Thyroid gland (tissue), 4 donors: Measurements from ENCODE around the gene NDUFA1. TPM values are rescaled to one million over a fixed set of nuclear protein-coding genes. Genes with fewer than 3 reads are reported as not detected.
A peak's percentile ranks its signal among the peaks of the same experiment; 100 is the strongest.
"Not testable (repeated sequence)": the region's sequence is repeated elsewhere in the genome, so short reads cannot be mapped to it uniquely, and the experiment has no call there.

Experiments used
- DNase-seq, 2 donors: peaks; one replicate each; pipeline ENCODE4 v3.0.0-alpha.2; 2019
- H3K27ac ChIP-seq, 3 donors: fragments of 200-600 bp; sonication (generic); 1 replicate in 2 of 3; 2 replicates in 1 of 3; pipeline ENCODE4 v1.5.1; 2016 to 2019; ENCODE audit warnings: mild to moderate bottlenecking in 1 of 3, moderate library complexity in 1 of 3
- H3K27me3 ChIP-seq: fragments of 200-600 bp; sonication (generic); one replicate; pipeline ENCODE4 v1.5.1; 2019
- H3K36me3 ChIP-seq, 2 donors: fragments of 200-600 bp; sonication (generic); one replicate each; pipeline ENCODE4 v1.5.1; 2016 to 2019
- H3K4me1 ChIP-seq, 2 donors: fragments of 200-600 bp; sonication (generic); one replicate each; pipeline ENCODE4 v1.5.1; 2017 to 2019
- H3K4me3 ChIP-seq, 3 donors: fragments of 200-600 bp; sonication (generic); replicated peaks in 1 of 3; 1 replicate in 2 of 3; 2 replicates in 1 of 3; pipeline ENCODE4 v1.5.1; 2016; ENCODE audit warnings: mild to moderate bottlenecking in 1 of 3
- H3K9me3 ChIP-seq: fragments of 200-600 bp; sonication (generic); one replicate; pipeline ENCODE4 v1.5.1; 2017
- CTCF ChIP-seq, 6 experiments: fragments of 200-600 bp in 3 of 6; fragments of 450-650 bp in 3 of 6; sonication (generic) in 3 of 6; IDR thresholded peaks; one replicate each; pipeline ENCODE4 v1.5.1; 2016 to 2019; ENCODE audit warnings: antibody characterized with exemption in 6 of 6, mild to moderate bottlenecking in 2 of 6, inconsistent platforms in 1 of 6, moderate library complexity in 1 of 6
- POLR2A ChIP-seq, 2 donors: fragments of 450-650 bp; IDR thresholded peaks; one replicate each; pipeline ENCODE4 v1.6.1; 2017; ENCODE audit warnings: antibody characterized with exemption in 2 of 2, mild to moderate bottlenecking in 2 of 2, moderate library complexity in 1 of 2
- WGBS, 2 donors: methylation state at CpG; one replicate each; pipeline ENCODE4 v1.1.5; 2017; 5-methylcytosine and 5-hydroxymethylcytosine counted together
- intact Hi-C: fragments of 100-400 bp; cut with DNase I; formaldehyde crosslinking; loops from one replicate; pipeline ENCODE4 v1.15.1; 2023
- total RNA-seq, 4 donors: library from RNA; depleted of rRNA; stranded (reverse); fragments of >200 nt; gene quantifications; one replicate each; pipeline ENCODE4 v1.2.3, GENCODE V29; 2016

Gene NDUFA1
- total RNA-seq, 4 donors from 2014 or later: 36.2 to 80.0 (median 66.6) TPM

GRCh38 chrX:119887721-119888425 is 16.2 kb downstream of the NDUFA1 start:
- H3K27ac ChIP-seq: no peak overlapping the region
- H3K9me3 ChIP-seq: no peaks in the 10 kb centered on the region
- 11 to 33% methylated on average over 1 to 11 of the region's 40 CpGs for WGBS, 2 donors
- H3K4me1 ChIP-seq: no peaks in the 10 kb centered on the region
- no peaks in the 10 kb centered on the region for H3K36me3 ChIP-seq
- intact Hi-C loops: no loop called here
- no peaks in the 10 kb centered on the region for H3K27me3 ChIP-seq
- TF ChIP-seq CTCF (IDR thresholded peaks at IDR 0.05) (peak in 5 of 6 experiments; percentile 15 to 48 (median 31)), POLR2A (IDR thresholded peaks at IDR 0.05) (no peak)
- DNase-seq: peak; percentile 52 to 56
- H3K4me3 ChIP-seq: no peak overlapping the region

GRCh38 chrX:119890626-119891025 is 19.0 kb downstream of the NDUFA1 start:
- H3K27me3 ChIP-seq, H3K27ac ChIP-seq, H3K36me3 ChIP-seq, H3K4me1 ChIP-seq, H3K9me3 ChIP-seq, intact Hi-C loops, DNase-seq, H3K4me3 ChIP-seq: not testable (repeated sequence)
- no CpG with 5 or more reads among the region's 36 CpGs for WGBS, 2 donors

- H3K27me3 ChIP-seq, intact Hi-C loops, H3K27ac ChIP-seq, DNase-seq, H3K9me3 ChIP-seq, H3K4me3 ChIP-seq, H3K4me1 ChIP-seq, H3K36me3 ChIP-seq: not testable (repeated sequence)
- WGBS, 2 donors: 67 to 78% methylated on average over 16 of the region's 16 CpGs
Observed at GRCh38 chrX:119891961-119892692, 20.5 kb downstream of the NDUFA1 start.

- intact Hi-C loops: no loop called here
- no peak for TF ChIP-seq CTCF (IDR thresholded peaks at IDR 0.05)
- no peak for TF ChIP-seq POLR2A (IDR thresholded peaks at IDR 0.05)
- Histone ChIP-seq H3K36me3 (no peaks in the 10 kb centered on the region), H3K4me3 (no peak within 1 kb of the TSS), H3K27me3 (no peaks in the 10 kb centered on the region), H3K9me3 (no peaks in the 10 kb centered on the region), H3K27ac (no peak within 1 kb of the TSS), H3K4me1 (no peaks in the 10 kb centered on the region)
- no peak for DNase-seq
- 42 to 44% methylated on average over 4 of the region's 4 CpGs for WGBS, 2 donors
Observed at GRCh38 chrX:119895843-119896326, 24.3 kb downstream of the NDUFA1 start, which contains the start of gene AKAP14. AKAP14 (plus strand) TSS chrX:119895893; CDS start chrX:119903224, 7,331 bp downstream.

GRCh38 chrX:119899125-119899524 is 27.5 kb downstream of the NDUFA1 start:
- intact Hi-C loops: no loop called here

More at GRCh38 chrX:119899125-119899524, 27.5 kb downstream of the NDUFA1 start:
- TF ChIP-seq POLR2A (IDR thresholded peaks at IDR 0.05) (no peak), CTCF (IDR thresholded peaks at IDR 0.05) (no peak)
- no peak for DNase-seq
- no peaks in the 10 kb centered on the region for H3K4me1 ChIP-seq
- no peaks in the 10 kb centered on the region for H3K27me3 ChIP-seq
- no peak overlapping the region for H3K27ac ChIP-seq
- WGBS, 2 donors: 9 to 20% methylated on average over 2 of the region's 2 CpGs
- no peaks in the 10 kb centered on the region for H3K36me3 ChIP-seq
- H3K4me3 ChIP-seq: no peak overlapping the region
- no peaks in the 10 kb centered on the region for H3K9me3 ChIP-seq
